GM12875 (cell line): ENCODE measurements around the gene MFAP1.
"Not testable (repeated sequence)": the region's sequence is repeated elsewhere in the genome, so short reads cannot be mapped to it uniquely, and the experiment has no call there.

Experiments
- H3K4me3 ChIP-seq: one replicate; pipeline ENCODE4 v1.5.1; 2011; ENCODE audit warnings: low read depth, low read length, control low read depth
- CTCF ChIP-seq: IDR thresholded peaks from 2 replicates; pipeline ENCODE4 v1.5.1; 2011; ENCODE audit warnings: low read depth, mild to moderate bottlenecking, control low read depth, inconsistent platforms, low read length, moderate library complexity, borderline replicate concordance; ENCODE audit not compliant: insufficient read depth

MFAP1 gene

GRCh38 chr15:43824302-43825246 is at the start of gene MFAP1:
Gene MFAP1 (minus strand): TSS chr15:43824690. CDS start chr15:43824569, 121 bp downstream.
- H3K4me3 ChIP-seq, result peak within 1 kb of the TSS; percentile 74
- no peak for TF ChIP-seq CTCF

GRCh38 chr15:43873651-43874050 is 49.2 kb upstream of the MFAP1 start:
- no peak overlapping the region for H3K4me3 ChIP-seq
- no peak for TF ChIP-seq CTCF

GRCh38 chr15:43872416-43873020 is 48.0 kb upstream of the MFAP1 start:
- no peak overlapping the region for H3K4me3 ChIP-seq
- peak; percentile 46; the same call in 1 of the 2 replicates for TF ChIP-seq CTCF

- no peak for TF ChIP-seq CTCF
- H3K4me3 ChIP-seq, result no peak overlapping the region
Measured at GRCh38 chr15:43871835-43872234, 47.3 kb upstream of the MFAP1 start.

GRCh38 chr15:43868406-43868805 is 43.9 kb upstream of the MFAP1 start:
- no peak for TF ChIP-seq CTCF
- no peak overlapping the region for H3K4me3 ChIP-seq

GRCh38 chr15:43867096-43867495 is 42.6 kb upstream of the MFAP1 start:
- H3K4me3 ChIP-seq, result no peak overlapping the region
- TF ChIP-seq CTCF, result no peak

- not testable (repeated sequence) for H3K4me3 ChIP-seq
Measured at GRCh38 chr15:43866636-43867035, 42.1 kb upstream of the MFAP1 start.
